ENCODE results near the gene DUOX2.
"Not testable (repeated sequence)": the region's sequence is repeated elsewhere in the genome, so short reads cannot be mapped to it uniquely, and the experiment has no call there.

The DUOX2 gene

GRCh38 chr15:45118996-45119395 lies 5.0 kb upstream of the DUOX2 start:
- DNase-seq (ENCODE audit: low read depth, low spot score): no peak

GRCh38 chr15:45118131-45118588 lies 4.2 kb upstream of the DUOX2 start:
- DNase-seq (ENCODE audit: low read depth, low spot score): peak; percentile 73

- DNase-seq (ENCODE audit: low read depth, low spot score): no peak
These were observed 3.5 kb upstream of the DUOX2 start for GRCh38 chr15:45117308-45118130.

GRCh38 chr15:45116482-45117307 lies 2.7 kb upstream of the DUOX2 start:
- DNase-seq (ENCODE audit: low read depth, low spot score): no peak

- no peak for DNase-seq (ENCODE audit: low read depth, low spot score)
These were observed 2.1 kb upstream of the DUOX2 start for GRCh38 chr15:45116006-45116481.

- DNase-seq (ENCODE audit: low read depth, low spot score): no peak
These were observed 1.4 kb upstream of the DUOX2 start for GRCh38 chr15:45115312-45115820.

- no peak for DNase-seq (ENCODE audit: low read depth, low spot score)
These were observed 746 bp upstream of the DUOX2 start for GRCh38 chr15:45114751-45115085.

GRCh38 chr15:45113380-45113990 lies 487 bp downstream of the DUOX2 start:
- DNase-seq (ENCODE audit: low read depth, low spot score): no peak

- no peak for DNase-seq (ENCODE audit: low read depth, low spot score)
These were observed 1.2 kb downstream of the DUOX2 start for GRCh38 chr15:45112591-45113379.

- DNase-seq (ENCODE audit: low read depth, low spot score): no peak
These were observed 1.8 kb downstream of the DUOX2 start for GRCh38 chr15:45112143-45112590.

GRCh38 chr15:45111390-45112142 lies 2.4 kb downstream of the DUOX2 start:
- DNase-seq (ENCODE audit: low read depth, low spot score): no peak

GRCh38 chr15:45110256-45110820 lies 3.6 kb downstream of the DUOX2 start:
- no peak for DNase-seq (ENCODE audit: low read depth, low spot score)

- no peak for DNase-seq (ENCODE audit: low read depth, low spot score)
These were observed 5.9 kb downstream of the DUOX2 start for GRCh38 chr15:45107941-45108630.

- no peak for DNase-seq (ENCODE audit: low read depth, low spot score)
These were observed 7.8 kb downstream of the DUOX2 start for GRCh38 chr15:45106002-45106790.

- no peak for DNase-seq (ENCODE audit: low read depth, low spot score)
These were observed 8.4 kb downstream of the DUOX2 start for GRCh38 chr15:45105586-45105985.

- DNase-seq (ENCODE audit: low read depth, low spot score): not testable (repeated sequence)
These were observed 9.8 kb downstream of the DUOX2 start for GRCh38 chr15:45104170-45104569.

- no peak for DNase-seq (ENCODE audit: low read depth, low spot score)
These were observed 11.7 kb downstream of the DUOX2 start for GRCh38 chr15:45102226-45102625.

- DNase-seq (ENCODE audit: low read depth, low spot score): no peak
These were observed 12.2 kb downstream of the DUOX2 start for GRCh38 chr15:45101749-45102148.
